MM.1S (cell line): ENCODE results near the gene PLEKHJ1.

Experiments used
- CTCF ChIP-seq: fragments of 300-600 bp; sonication (generic); IDR thresholded peaks from 2 replicates; pipeline ENCODE4 v1.5.1; 2016; ENCODE audit warnings: antibody characterized with exemption, low read length, mixed read lengths
- EZH2 ChIP-seq: fragments of 300-600 bp; sonication (generic); optimal IDR thresholded peaks from 2 replicates; pipeline ENCODE3; 2017; ENCODE audit warnings: low read depth, mild to moderate bottlenecking, antibody characterized with exemption, low read length, mixed read lengths

GRCh38 chr19:2240881-2241760, 5.0 kb upstream of the PLEKHJ1 start:
- TF ChIP-seq EZH2 (no peak), CTCF (no peak)
